IMR-90 (cell line): ENCODE results near the gene RAF1. TPM values are rescaled to one million over a fixed set of nuclear protein-coding genes. Genes with fewer than 3 reads are reported as not detected.

Experiments
- ATAC-seq: fragments of 200-7000 bp; cut with Tn5 transposase; 2 replicates; pipeline ENCODE4 v1.9.1; 2020; ENCODE audit warnings: low read depth, mild to moderate bottlenecking, moderate library complexity
- BruUV-seq: library from RNA; stranded (reverse); fragments of 400-500 nt; replicated peaks from 2 replicates; lab custom pipeline; 2021; lab: Mats Ljungman, UMichigan
- CTCF ChIA-PET: fragments of 300-600 bp; formaldehyde crosslinking; extraction: SDS; loops from one replicate; lab custom pipeline; 2021; ENCODE audit warnings: antibody characterized with exemption; lab: Yijun Ruan, JAX
- POLR2A ChIA-PET: fragments of 300-600 bp; sonication (Branson Sonifier 250); formaldehyde crosslinking; loops from one replicate; lab custom pipeline; 2022; ENCODE audit warnings: antibody characterized with exemption; ENCODE audit not compliant: unreplicated experiment; lab: Charles Lee
- DNase-seq: peaks from one replicate; pipeline ENCODE4 v3.0.0; 2013
- H2AFZ ChIP-seq: replicated peaks from 2 replicates; pipeline ENCODE3; 2013; ENCODE audit warnings: low read length, mild to moderate bottlenecking; ENCODE audit not compliant: poor library complexity
- H2AK5ac ChIP-seq: 2 replicates; pipeline ENCODE4 v1.6.1; 2013; ENCODE audit warnings: low read depth, low read length, inconsistent platforms
- H2AK9ac ChIP-seq: replicated peaks from 2 replicates; pipeline ENCODE3; 2013; ENCODE audit warnings: mild to moderate bottlenecking, low read depth, low read length, moderate library complexity; ENCODE audit not compliant: poor library complexity
- H2BK120ac ChIP-seq: 2 replicates; pipeline ENCODE4 v1.6.1; 2013; ENCODE audit warnings: low read depth, low read length, inconsistent platforms
- H2BK15ac ChIP-seq: 3 replicates; pipeline ENCODE4 v1.6.1; 2013; ENCODE audit warnings: low read depth, low read length, inconsistent platforms
- H2BK20ac ChIP-seq: 2 replicates; pipeline ENCODE4 v1.6.1; 2013; ENCODE audit warnings: low read depth, mild to moderate bottlenecking, inconsistent platforms, low read length, moderate library complexity
- H2BK5ac ChIP-seq: 2 replicates; pipeline ENCODE4 v1.6.1; 2013; ENCODE audit warnings: mild to moderate bottlenecking, low read depth, low read length, inconsistent platforms; ENCODE audit not compliant: poor library complexity, severe bottlenecking
- H3K14ac ChIP-seq: replicated peaks from 2 replicates; pipeline ENCODE4 v1.6.1; 2013; ENCODE audit warnings: low read depth, low read length, inconsistent platforms
- H3K18ac ChIP-seq: 2 replicates; pipeline ENCODE4 v1.6.1; 2013; ENCODE audit warnings: low read depth, low read length, control low read depth
- H3K23ac ChIP-seq: 2 replicates; pipeline ENCODE4 v1.6.1; 2013; ENCODE audit warnings: low read depth, low read length, inconsistent platforms
- H3K27ac ChIP-seq: 2 replicates; pipeline ENCODE4 v1.5.1; 2013; ENCODE audit warnings: mild to moderate bottlenecking, control low read depth, low read length; ENCODE audit not compliant: insufficient read depth
- H3K27me3 ChIP-seq: 2 replicates; pipeline ENCODE4 v1.6.1; 2013; ENCODE audit warnings: low read length; ENCODE audit not compliant: control insufficient read depth, insufficient read depth
- H3K36me3 ChIP-seq: 2 replicates; pipeline ENCODE4 v1.6.1; 2013; ENCODE audit warnings: low read length, mixed read lengths; ENCODE audit not compliant: control insufficient read depth, insufficient read depth
- H3K4ac ChIP-seq: 2 replicates; pipeline ENCODE4 v1.6.1; 2013; ENCODE audit warnings: low read depth, low read length, inconsistent platforms
- H3K4me1 ChIP-seq: 2 replicates; pipeline ENCODE4 v1.6.1; 2013; ENCODE audit warnings: low read length, mixed read lengths; ENCODE audit not compliant: control insufficient read depth, insufficient read depth
- H3K4me2 ChIP-seq: 2 replicates; pipeline ENCODE4 v1.6.1; 2013; ENCODE audit warnings: low read depth, mild to moderate bottlenecking, control low read depth, low read length, moderate library complexity
- H3K4me3 ChIP-seq: 2 replicates; pipeline ENCODE4 v1.5.1; 2013; ENCODE audit warnings: low read depth, mild to moderate bottlenecking, control low read depth, low read length, moderate library complexity; ENCODE audit not compliant: insufficient read depth
- H3K56ac ChIP-seq: 2 replicates; pipeline ENCODE4 v1.6.1; 2013; ENCODE audit warnings: low read length, inconsistent platforms; ENCODE audit not compliant: insufficient read depth; ENCODE audit errors: extremely low read depth
- H3K79me1 ChIP-seq, 2 experiments: 2 replicates each; pipeline ENCODE4 v1.6.1; 2013; ENCODE audit warnings: low read length in 2 of 2, inconsistent platforms in 1 of 2, low read depth in 1 of 2
- H3K9ac ChIP-seq: 2 replicates; pipeline ENCODE4 v1.6.1; 2013; ENCODE audit warnings: low read depth, low read length, control low read depth
- H3K9me1 ChIP-seq: 2 replicates; pipeline ENCODE4 v1.6.1; 2013; ENCODE audit warnings: low read length, inconsistent platforms; ENCODE audit not compliant: insufficient read depth
- H3K9me3 ChIP-seq: 2 replicates; pipeline ENCODE4 v1.6.1; 2013; ENCODE audit warnings: low read length; ENCODE audit not compliant: control insufficient read depth, insufficient read depth
- H4K20me1 ChIP-seq: 2 replicates; pipeline ENCODE4 v1.6.1; 2013; ENCODE audit warnings: low read length, inconsistent platforms; ENCODE audit not compliant: insufficient read depth
- H4K5ac ChIP-seq: 2 replicates; pipeline ENCODE4 v1.6.1; 2013; ENCODE audit warnings: mild to moderate bottlenecking, low read depth, low read length, control low read depth
- H4K8ac ChIP-seq, 2 experiments: 2 replicates each; pipeline ENCODE4 v1.6.1; 2013; ENCODE audit warnings: low read depth in 2 of 2, low read length in 2 of 2, control low read depth in 1 of 2, inconsistent platforms in 1 of 2
- H4K91ac ChIP-seq: 2 replicates; pipeline ENCODE4 v1.6.1; 2013; ENCODE audit warnings: low read depth, low read length, inconsistent platforms; ENCODE audit not compliant: insufficient read depth
- BHLHE40 ChIP-seq: fragments of 150-350 bp; IDR thresholded peaks from 2 replicates; pipeline ENCODE4 v1.6.1; 2016; ENCODE audit warnings: mild to moderate bottlenecking, low read depth, low read length
- RAD21 ChIP-seq: IDR thresholded peaks from 2 replicates; pipeline ENCODE4 v1.6.1; 2012; ENCODE audit warnings: low read length, improper control_type of control experiment
- WGBS, 2 experiments: methylation state at CpG; one replicate each; pipeline versions ENCODE4 v1.1.5 to v1.1.7; 2013; ENCODE audit warnings: missing lambda C conversion rate in 2 of 2; ENCODE audit not compliant: insufficient read length in 1 of 2; ENCODE audit errors: extremely low coverage in 2 of 2; 5-methylcytosine and 5-hydroxymethylcytosine counted together
- dilution Hi-C: fragments of 300-500 bp; cut with HindIII; formaldehyde crosslinking; loops from one replicate; pipeline ENCODE4 v1.14.3; 2018; ENCODE audit warnings: low sequenced_read_pairs; ENCODE audit not compliant: unreplicated experiment
- in situ Hi-C: fragments of 300-500 bp; cut with MboI; formaldehyde crosslinking; loops from 3 replicates; pipeline ENCODE4 v1.14.3; 2019; ENCODE audit warnings: low sequenced_read_pairs, inconsistent platforms, mixed read lengths
- intact Hi-C: fragments of 100-400 bp; cut with micrococcal nuclease; formaldehyde crosslinking; loops from 2 replicates; pipeline ENCODE4 v1.10.0; 2022
- polyA plus RNA-seq, 3 experiments: library from polyadenylated mRNA; depleted of rRNA; stranded (reverse); fragments of >200 nt; gene quantifications; 2 replicates each; pipeline ENCODE4 v1.2.3, GENCODE V29; 2012; ENCODE audit warnings: low replicate concordance in 1 of 3
- total RNA-seq: library from RNA; depleted of rRNA; stranded (reverse); fragments of >200 nt; gene quantifications from 2 replicates; pipeline ENCODE4 v1.2.3, GENCODE V29; 2012

Gene RAF1
- total and polyA plus RNA-seq, 2 of the 4 experiments (the other 2 are of a cell fraction): 115 to 151 TPM

DNA sequence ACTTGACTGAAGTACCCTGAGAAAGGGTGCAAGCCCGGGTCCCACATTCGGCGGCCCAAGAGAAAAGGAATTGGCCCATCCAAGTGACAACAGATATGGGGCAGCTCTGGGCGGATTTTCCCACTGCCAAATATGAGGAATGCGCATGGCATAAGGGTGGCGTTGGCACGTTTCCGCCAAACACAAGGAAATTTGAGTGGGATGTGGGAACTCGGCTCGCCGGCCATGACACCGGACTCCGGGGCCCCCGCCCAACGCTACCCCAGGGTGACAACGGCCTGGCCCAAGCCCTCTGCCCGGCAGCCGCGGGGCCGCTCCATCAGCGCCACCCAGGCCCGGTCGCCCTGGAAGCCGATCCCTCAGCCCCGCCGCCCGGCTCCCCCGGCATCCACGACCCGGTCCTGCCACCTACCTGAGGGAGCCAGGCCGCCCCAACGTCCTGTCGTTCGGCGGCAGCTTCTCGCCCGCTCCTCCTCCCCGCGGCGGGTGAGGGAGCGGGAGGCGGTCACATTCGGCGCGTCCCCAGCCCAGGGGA is 449 bp downstream of the RAF1 start:
- TF ChIP-seq RAD21 (no peak), BHLHE40 (0 out of 2 replicates have a peak, but pooled peaks have one; percentile 9)
- peak overlapping the region; percentile 95 for H3K27ac ChIP-seq
- peak overlapping the region; percentile 5; the same call in 1 of the 2 replicates for H2BK20ac ChIP-seq
- 1% methylated on average over 23 of the region's 45 CpGs; no CpG with 5 or more reads in 1 of the 2 experiments for WGBS, 2 experiments
- dilution Hi-C loops (no loop called here), intact Hi-C loops (loop anchor here (5.0 kb wide), 3 partner anchors 44 to 76 kb away; no protein-coding TSS in a partner anchor), in situ Hi-C loops (no loop called here)
- H3K56ac ChIP-seq: peak overlapping the region; percentile 90
- H3K14ac ChIP-seq: peak overlapping the region; percentile 96
- POLR2A ChIA-PET: interaction anchor here (0.5 kb wide), 1 partner anchor 20 kb away, joined by 6 read pairs; no protein-coding TSS in a partner anchor
- peak overlapping the region; percentile 100 for H2AK9ac ChIP-seq
- peaks cover 9% of the 10 kb centered on the region for H3K4me1 ChIP-seq
- H2BK5ac ChIP-seq: peak overlapping the region; percentile 95
- no peaks in the 10 kb centered on the region for H3K27me3 ChIP-seq
- no TSS peak for BruUV-seq
- no peak for DNase-seq
- H3K36me3 ChIP-seq: no peaks in the 10 kb centered on the region
- H3K23ac ChIP-seq: peak overlapping the region; percentile 92
- peak overlapping the region; percentile 100 for H2AFZ ChIP-seq
- CTCF ChIA-PET: interaction anchor here (0.6 kb wide), 1 partner anchor 9 kb away, joined by 4 read pairs; no protein-coding TSS in a partner anchor
- peak overlapping the region; percentile 76 for H3K18ac ChIP-seq
- peak overlapping the region; percentile 92 for H3K9ac ChIP-seq
- peak overlapping the region; percentile 81 for H3K4ac ChIP-seq
- peak overlapping the region; percentile 92 for H3K4me2 ChIP-seq
- peaks cover 6% of the 10 kb centered on the region; the same call in 1 of the 2 replicates for H3K9me1 ChIP-seq
- peak overlapping the region; percentile 86 for H2AK5ac ChIP-seq
- H3K79me1 ChIP-seq: peaks cover 3 to 14% of the 10 kb centered on the region in 2 experiments; a peak in 3 of 4 replicates
- peak overlapping the region; percentile 89 for H4K91ac ChIP-seq
- H3K9me3 ChIP-seq: no peaks in the 10 kb centered on the region
- peak overlapping the region; percentile 73 to 96 for H4K8ac ChIP-seq
- ATAC-seq: peak; percentile 30
- H4K5ac ChIP-seq: peak overlapping the region; percentile 79
- peak overlapping the region; percentile 71 for H3K4me3 ChIP-seq
- H4K20me1 ChIP-seq: peaks cover 41% of the 10 kb centered on the region
- H2BK120ac ChIP-seq: peak overlapping the region; percentile 91
- peak overlapping the region; percentile 56; the same call in 1 of the 3 replicates for H2BK15ac ChIP-seq
